Globus pallidus (tissue), 1 donor: Measurements from ENCODE around the gene HYAL1.

ENCODE experiments used
- DNase-seq: peaks from one replicate; pipeline ENCODE4 v3.0.0-alpha.2; 2015; ENCODE audit warnings: low spot score

Gene HYAL1

DNA sequence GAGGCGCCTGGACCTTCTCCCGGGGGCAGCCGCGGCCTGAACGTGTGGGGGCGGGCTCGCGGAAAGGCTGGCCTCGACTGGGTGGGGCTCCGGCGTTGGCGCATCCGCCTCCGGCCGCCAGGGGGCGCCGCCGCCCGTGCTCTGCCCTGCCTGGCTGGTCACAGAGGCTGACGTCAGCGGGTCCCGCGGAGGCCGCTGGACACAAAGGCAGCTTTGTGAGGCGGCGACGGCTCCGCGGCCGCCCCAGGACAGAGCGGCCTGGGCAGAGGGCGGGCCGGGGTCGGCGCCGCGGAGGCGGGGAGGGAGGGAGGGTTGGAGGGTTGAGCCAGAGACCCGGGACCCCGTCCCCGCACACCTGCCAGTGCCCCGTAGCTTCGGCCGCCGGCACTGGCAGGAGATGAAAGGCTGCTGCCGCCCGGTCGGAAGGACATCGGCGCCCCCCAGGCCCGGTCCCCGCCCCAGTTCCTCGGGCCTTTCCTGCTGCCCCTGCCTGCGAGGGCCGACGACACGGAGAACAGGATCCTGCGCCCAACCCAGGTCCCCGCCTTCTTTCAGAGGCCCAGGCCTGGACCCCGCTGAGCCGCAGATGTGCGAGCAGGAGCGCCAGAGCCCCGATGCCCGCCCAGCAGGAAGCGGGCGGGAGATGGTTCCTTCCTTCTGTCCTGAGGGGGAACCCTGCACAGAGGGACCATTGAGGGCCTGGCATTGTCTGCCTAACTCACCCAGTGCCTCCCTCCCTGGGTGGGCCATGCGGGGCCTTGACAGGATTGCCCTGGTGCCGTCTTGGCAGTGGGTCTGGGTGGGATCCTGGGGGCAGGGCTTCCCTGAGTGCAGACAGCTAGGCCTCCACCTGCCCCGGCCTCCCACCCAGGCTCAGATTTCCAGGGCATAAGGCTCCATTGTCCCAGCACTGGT is 43.1 kb downstream of the HYAL1 start:
- DNase-seq: peak; percentile 96

DNA sequence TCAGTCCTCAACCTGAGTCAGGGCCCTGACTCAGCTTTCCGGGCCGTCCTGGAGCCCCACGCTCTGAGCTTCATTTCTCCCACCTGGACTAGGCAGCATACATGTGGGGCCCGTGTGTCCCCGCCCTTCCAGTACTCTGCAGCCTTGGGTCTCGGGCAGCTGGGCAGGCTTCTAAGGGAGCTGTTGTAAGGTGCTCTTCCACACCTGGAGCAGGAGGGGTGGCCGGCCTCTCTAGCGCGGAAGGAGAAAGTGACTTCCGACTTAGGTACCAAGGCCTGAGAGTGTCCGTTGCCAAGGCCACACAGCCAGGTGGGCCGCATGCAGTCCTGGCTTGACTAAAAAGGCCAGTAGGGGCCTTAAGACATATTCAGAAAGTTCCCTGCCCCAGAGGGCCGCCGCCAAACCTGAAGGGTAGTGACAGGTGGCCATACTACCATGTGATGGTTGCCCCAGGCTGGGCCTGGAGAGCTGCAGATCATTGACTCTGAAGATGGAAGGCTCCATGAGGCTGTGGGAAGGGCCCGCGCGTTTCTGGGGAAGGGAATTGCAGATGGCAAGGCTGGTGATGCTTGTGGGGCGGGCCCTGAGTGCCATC is 43.8 kb downstream of the HYAL1 start:
- DNase-seq: no peak

DNA sequence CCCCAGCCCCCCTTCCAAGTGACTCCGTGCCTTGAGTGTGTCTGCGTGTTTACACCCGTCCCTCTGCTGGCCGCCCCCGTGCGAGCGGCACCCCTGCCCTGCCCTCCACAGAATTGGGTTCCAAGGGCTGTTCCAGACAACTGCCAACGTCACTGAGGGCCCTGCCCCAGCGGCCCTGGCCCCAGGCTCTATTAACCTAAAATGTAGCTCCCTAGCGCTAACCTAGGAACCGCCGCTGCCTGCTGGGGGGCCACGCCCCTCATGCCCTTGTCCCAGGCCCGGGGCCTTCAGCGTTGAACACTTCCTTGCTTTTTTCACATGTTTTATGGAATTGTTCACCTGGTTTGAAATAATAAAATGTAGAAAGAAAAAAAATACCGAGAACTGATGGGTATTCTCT is 44.4 kb downstream of the HYAL1 start:
- no peak for DNase-seq

DNA sequence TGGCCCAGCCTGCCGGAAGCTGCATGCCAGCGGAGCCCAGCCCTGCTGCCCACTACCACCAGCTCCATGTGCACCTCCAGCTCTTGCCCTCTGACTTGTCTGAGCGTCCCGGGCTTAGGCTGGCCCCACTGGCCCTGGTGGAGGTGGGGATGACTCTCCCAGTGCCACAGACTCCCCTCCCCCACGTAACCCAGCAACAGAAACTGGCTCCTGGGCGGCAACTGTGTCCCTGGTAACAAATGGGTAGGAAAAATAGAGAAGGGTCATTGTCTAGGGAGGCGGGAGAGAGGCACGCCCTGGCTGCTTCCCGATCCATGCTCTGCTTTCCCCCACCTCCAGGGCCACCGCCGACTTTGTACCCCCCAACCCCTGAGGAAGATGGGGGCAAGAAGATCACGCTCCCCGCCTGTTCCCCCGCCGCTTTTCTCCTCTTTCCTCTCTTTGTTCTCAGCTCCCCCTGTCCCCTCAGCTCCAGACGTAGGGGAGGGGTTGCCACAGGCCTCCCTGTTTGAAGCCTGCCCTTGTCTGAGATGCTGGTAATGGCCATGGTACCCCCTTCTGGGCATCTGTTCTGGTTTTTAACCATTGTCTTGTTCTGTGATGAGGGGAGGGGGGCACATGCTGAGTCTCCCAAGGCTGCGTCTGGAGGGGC is 45.2 kb downstream of the HYAL1 start:
- no peak for DNase-seq

DNA sequence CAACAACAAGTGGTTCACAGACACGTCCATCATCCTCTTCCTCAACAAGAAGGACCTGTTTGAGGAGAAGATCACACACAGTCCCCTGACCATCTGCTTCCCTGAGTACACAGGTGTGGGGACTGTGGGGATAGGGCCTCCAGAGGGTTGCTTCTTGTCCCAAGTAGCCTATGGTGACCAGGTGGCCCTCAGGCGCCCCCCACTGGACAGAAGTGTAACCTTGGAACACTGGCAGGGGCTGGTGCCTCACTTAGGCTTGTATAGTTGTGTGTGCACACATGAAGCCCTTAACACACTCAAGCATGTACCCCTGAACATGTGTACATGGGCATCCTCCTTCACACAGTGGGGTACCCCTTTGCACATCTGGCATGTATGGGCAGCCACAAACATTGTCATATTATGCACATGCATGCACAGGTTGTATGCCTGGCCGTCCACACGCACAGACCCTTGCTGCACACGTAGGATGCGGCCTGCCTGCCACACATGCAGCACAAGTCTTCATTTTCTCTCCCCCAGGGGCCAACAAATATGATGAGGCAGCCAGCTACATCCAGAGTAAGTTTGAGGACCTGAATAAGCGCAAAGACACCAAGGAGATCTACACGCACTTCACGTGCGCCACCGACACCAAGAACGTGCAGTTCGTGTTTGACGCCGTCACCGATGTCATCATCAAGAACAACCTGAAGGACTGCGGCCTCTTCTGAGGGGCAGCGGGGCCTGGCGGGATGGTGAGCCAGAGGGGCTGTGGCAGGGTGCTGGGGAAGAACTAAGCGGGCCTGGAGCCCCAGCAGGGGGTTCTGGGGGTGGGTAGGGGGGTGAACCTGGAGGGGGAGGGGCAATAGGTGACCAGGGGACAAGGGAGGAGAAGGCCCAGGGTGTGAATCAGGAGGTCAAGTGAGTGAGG is 46.1 kb downstream of the HYAL1 start:
- no peak for DNase-seq

DNA sequence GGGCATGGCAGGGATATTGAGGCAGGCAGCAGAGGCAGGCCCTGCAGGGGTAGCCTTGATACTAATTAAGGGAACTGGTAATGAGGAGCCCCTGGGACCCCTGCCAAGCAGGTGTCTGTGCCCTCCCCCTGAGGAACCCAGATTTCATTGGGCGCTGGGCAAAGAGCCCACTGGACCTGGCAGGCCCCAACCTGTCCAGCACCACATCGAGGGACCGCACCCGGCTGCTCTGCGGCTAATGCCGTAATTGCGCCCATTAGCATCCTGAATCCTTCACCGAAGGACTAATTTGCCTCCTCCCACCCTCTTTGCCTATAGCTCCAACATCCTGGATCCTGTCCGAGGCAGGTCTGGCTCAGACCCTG is 48.1 kb downstream of the HYAL1 start:
- no peak for DNase-seq

DNA sequence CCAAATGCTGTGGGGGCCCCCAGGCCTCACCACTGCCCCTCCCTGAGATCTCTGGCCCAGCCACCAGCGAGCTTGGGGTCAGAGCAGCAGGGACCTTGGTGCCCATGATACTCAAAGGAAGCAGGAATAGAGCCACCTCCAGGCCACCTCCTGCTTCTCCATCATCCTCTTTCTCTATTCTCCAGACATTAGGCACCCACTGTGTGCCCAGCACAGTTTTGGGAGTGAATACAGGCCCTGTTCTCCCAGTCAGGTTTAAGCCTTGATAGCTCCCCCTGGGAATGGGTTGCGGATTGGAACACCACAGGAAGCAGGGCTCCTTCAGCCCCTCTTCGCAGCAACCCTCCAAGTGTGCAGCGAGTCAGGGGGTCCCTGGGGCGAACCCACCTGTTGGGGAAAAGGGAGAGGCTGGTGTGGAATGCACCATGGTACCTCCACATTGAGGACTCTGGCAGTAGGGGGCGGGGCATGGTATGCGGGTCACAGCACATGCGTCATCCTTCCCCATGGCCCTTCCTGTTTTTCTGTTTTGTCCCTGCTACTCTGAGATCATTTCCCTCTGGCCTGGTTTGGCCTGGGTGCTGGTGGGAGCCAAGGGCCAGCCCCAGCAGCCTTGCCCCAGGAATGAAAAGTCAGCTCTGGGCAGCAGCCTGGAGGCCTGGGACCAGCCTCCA is 48.7 kb downstream of the HYAL1 start:
- DNase-seq: no peak

DNA sequence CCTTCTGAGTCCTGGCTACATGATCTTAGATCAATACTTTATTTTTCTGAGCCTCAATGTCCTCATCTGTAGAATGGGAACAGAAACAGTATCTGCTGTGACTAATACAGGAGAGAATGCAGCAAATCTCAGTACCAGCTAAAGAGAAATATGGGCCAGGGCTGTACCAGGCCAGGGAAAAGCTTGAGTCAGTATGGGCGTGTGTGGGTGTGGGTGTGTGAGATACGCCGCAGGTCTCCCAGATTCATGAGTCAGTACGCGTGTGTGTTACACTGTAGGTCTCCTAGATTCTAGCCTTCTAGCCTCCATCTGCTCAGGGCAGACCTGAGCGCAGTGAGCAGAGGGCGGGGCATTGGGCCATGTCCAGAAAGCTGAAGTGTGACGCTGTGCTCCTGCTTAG is 52.2 kb downstream of the HYAL1 start:
- no peak for DNase-seq

DNA sequence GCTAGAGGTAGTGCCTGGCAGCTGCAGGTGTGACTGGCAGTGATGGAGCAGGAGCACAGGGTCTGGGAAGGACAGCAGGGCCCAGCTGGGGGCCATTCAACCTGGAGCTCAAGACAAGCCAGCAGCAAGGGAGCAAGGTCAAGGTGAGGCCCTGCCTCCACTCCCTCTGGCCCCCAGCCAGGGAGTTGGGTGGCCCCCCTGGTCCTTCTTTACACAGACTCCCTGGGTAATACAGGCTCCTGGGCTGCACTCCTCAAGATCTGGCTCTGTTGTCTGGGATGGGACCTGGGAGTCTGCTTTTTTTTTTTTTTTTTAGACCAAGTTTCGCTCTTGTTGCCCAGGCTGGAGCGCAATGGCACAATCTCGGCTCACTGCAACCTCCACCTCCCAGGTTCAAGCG is 52.9 kb downstream of the HYAL1 start:
- DNase-seq: no peak
